Kidney epithelial cell (primary cell): ENCODE data around the gene KCNJ18. TPM values are rescaled to one million over a fixed set of nuclear protein-coding genes. Genes with fewer than 3 reads are reported as not detected.
A peak's percentile ranks its signal among the peaks of the same experiment; 100 is the strongest.
"Not testable (repeated sequence)": the region's sequence is repeated elsewhere in the genome, so short reads cannot be mapped to it uniquely, and the experiment has no call there.

Experiments used
- DNase-seq: peaks from one replicate; pipeline ENCODE4 v3.0.0-alpha.2; 2010; ENCODE audit warnings: low read depth
- H3K27me3 ChIP-seq: 2 replicates; pipeline ENCODE4 v1.6.0; 2011; ENCODE audit warnings: low read length; ENCODE audit not compliant: control insufficient read depth, insufficient read depth
- H3K36me3 ChIP-seq: 2 replicates; pipeline ENCODE4 v1.5.1; 2011; ENCODE audit warnings: low read length; ENCODE audit not compliant: control insufficient read depth, insufficient read depth
- H3K4me3 ChIP-seq: 2 replicates; pipeline ENCODE4 v1.5.1; 2011; ENCODE audit warnings: low read depth, mild to moderate bottlenecking, control low read depth, low read length
- total RNA-seq: library from RNA; depleted of rRNA; stranded (reverse); fragments of >200 nt; gene quantifications from 2 replicates; pipeline ENCODE4 v1.2.3, GENCODE V29; 2015
- TF ChIP-seq, protein P1 (sequence below): IDR thresholded peaks from 2 replicates; pipeline ENCODE4 v1.5.1; 2011; ENCODE audit warnings: mild to moderate bottlenecking, moderate library complexity, low read length, control low read depth, inconsistent platforms; ENCODE audit not compliant: insufficient read depth, poor library complexity, severe bottlenecking

KCNJ18 gene
- total RNA-seq, 1 donor from 2014 or later, result not detected

DNA sequence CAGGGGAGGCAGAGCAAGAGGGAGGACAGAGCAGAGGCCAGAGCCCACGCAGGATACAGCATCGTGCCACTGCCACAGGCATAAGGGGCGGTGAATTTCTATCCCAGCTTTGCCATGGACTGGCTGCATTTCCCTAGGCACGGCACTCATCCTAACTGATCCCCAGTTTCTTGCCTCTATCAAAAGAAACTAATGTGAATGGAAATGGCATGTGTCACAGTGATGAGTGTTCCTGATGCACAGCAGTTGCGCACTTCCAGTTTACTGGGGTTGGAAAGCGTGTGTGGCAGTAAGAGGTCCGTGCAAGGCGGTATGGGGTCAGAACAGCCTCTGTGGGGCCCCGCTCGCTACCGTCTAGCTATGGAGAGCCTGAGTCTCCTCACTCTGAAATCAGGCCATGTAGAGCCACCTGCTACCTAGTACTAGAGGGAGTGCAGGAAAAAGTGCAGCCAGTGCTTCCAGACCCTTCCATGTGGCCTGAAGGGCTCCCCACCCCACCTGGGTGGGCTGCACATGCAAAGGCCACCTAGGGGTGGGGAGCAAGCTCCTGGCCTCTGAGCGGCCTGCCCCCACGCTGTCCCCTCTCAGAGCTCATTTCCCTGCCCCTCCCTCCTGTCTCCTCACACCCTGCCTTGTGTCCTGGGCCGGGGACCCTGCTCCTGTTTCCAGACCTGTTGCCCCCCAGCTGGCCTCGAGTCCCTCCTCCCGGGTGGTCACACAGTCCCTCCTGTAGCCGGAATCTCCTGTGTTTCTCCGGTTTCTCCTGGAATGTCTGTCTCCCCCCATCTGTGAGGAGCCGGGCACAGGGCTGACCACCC is 5.0 kb upstream of the KCNJ18 start:
- TF ChIP-seq, protein P1, sequence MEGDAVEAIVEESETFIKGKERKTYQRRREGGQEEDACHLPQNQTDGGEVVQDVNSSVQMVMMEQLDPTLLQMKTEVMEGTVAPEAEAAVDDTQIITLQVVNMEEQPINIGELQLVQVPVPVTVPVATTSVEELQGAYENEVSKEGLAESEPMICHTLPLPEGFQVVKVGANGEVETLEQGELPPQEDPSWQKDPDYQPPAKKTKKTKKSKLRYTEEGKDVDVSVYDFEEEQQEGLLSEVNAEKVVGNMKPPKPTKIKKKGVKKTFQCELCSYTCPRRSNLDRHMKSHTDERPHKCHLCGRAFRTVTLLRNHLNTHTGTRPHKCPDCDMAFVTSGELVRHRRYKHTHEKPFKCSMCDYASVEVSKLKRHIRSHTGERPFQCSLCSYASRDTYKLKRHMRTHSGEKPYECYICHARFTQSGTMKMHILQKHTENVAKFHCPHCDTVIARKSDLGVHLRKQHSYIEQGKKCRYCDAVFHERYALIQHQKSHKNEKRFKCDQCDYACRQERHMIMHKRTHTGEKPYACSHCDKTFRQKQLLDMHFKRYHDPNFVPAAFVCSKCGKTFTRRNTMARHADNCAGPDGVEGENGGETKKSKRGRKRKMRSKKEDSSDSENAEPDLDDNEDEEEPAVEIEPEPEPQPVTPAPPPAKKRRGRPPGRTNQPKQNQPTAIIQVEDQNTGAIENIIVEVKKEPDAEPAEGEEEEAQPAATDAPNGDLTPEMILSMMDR, result no peak
- no peak for DNase-seq
- Histone ChIP-seq H3K36me3 (no peaks in the 10 kb centered on the region), H3K4me3 (no peak overlapping the region), H3K27me3 (no peaks in the 10 kb centered on the region)

DNA sequence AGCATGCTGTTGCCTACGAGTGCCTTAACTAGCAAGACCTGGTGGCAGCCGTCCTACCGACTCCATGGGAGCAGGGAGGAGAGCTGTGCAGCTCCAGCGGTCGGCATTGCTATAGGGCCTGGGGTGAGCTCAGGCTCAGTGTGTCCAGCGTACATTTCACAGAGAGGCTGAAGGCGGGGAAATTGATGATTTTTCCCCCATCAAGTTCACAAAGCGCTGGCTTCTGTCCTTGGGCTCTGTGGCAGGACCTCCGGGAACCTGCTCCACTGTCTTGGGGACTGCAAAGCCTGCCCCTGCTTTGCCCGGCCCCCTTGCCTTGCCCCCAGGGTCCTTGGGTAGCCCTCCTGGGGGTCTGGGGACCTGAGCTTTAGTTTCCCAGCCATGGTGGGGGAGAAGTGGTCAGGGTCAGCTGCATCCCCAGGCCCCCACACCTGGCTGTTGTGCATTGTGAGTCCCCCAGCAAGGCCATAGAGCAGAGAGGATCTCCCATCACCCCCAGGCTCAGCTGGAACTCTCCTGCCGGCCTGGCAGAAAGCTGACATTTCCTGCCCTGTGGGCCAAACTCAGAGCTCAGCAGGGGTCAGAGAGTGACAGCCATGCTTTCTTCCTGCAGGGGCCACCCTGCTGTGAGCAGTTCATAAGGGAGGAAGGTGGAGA is 3.9 kb upstream of the KCNJ18 start:
- Histone ChIP-seq H3K36me3 (no peaks in the 10 kb centered on the region), H3K27me3 (no peaks in the 10 kb centered on the region), H3K4me3 (no peak overlapping the region)
- TF ChIP-seq, protein P1, result no peak
- no peak for DNase-seq

GRCh38 chr17:21689604-21690003 is 2.7 kb upstream of the KCNJ18 start:
- H3K36me3 ChIP-seq, result no peaks in the 10 kb centered on the region
- H3K27me3 ChIP-seq, result no peaks in the 10 kb centered on the region
- DNase-seq, result peak; percentile 50
- H3K4me3 ChIP-seq, result no peak overlapping the region
- TF ChIP-seq, protein P1, result no peak

DNA sequence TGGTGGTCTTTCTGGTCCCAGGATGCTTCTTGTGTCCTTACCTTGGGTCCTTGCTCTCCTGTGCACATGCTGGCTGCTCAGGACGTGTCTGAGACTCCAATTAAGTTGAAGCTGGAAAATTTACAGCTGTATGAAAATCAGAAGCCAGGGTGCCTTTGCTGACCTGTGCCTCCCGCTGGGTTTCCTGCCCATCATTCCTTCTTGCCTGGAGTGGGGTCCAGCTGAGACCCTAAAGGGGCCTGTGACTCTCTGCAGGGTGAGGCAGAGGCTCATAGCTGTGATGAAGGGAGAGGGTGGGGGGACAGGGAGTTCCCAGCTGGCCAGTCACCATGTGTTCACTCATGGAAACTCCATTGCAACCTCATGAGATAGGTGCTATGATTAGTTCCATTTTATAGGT is 1.5 kb upstream of the KCNJ18 start:
- not testable (repeated sequence) for DNase-seq, H3K36me3 ChIP-seq, H3K27me3 ChIP-seq, H3K4me3 ChIP-seq

GRCh38 chr17:21691481-21691880 is 842 bp upstream of the KCNJ18 start:
- not testable (repeated sequence) for H3K4me3 ChIP-seq, DNase-seq, H3K36me3 ChIP-seq, H3K27me3 ChIP-seq

DNA sequence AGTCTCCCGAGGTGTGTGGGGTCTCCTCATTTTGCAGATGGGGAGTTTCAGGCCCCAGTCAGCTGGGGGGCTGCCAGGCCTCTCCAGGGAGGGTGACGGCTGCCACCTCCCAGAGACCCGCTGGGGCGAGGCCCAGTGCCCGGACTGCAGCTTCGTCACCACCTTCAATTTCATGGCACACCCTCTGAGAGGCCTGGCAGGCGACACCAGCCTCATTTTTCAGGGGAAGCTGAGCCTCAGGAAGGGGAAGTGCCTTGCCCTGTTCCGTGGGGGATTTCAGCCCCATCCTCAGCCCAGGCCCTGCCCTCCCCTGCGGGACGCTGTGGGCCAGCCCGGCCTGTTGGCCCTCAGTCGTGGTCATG is 362 bp downstream of the KCNJ18 start:
- not testable (repeated sequence) for H3K27me3 ChIP-seq, DNase-seq, H3K4me3 ChIP-seq, H3K36me3 ChIP-seq

- not testable (repeated sequence) for H3K4me3 ChIP-seq, H3K36me3 ChIP-seq, DNase-seq, H3K27me3 ChIP-seq
Measured at GRCh38 chr17:21693391-21693796, 1.1 kb downstream of the KCNJ18 start.

- not testable (repeated sequence) for H3K27me3 ChIP-seq, DNase-seq
Measured at GRCh38 chr17:21693937-21694336, 1.6 kb downstream of the KCNJ18 start.

DNA sequence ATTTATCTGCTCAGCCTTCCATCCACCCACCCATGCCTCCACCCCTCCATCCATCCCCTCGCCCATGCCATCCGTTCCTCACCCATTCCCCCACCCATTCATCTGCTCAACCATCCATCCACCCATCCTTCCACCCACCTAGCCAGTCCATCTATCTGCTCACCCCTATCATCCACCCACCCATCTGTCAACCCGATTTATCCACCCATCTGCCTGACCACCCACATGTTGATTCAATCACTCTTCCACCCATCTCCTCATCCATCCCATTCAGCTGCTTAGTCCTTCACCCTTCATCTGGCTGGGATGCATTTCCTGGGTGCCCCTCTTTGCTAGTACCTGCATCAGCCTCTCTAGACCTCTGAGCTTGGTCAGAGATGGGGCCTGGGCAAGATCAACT is 3.9 kb downstream of the KCNJ18 start:
- H3K36me3 ChIP-seq, H3K27me3 ChIP-seq, DNase-seq, H3K4me3 ChIP-seq: not testable (repeated sequence)

More at GRCh38 chr17:21693937-21694336, 1.6 kb downstream of the KCNJ18 start:
- H3K4me3 ChIP-seq, H3K36me3 ChIP-seq: not testable (repeated sequence)

- not testable (repeated sequence) for H3K4me3 ChIP-seq, DNase-seq, H3K27me3 ChIP-seq, H3K36me3 ChIP-seq
Measured at GRCh38 chr17:21696842-21697507, 4.7 kb downstream of the KCNJ18 start.

- DNase-seq, H3K4me3 ChIP-seq, H3K36me3 ChIP-seq: not testable (repeated sequence)
Measured at GRCh38 chr17:21697508-21697860, 5.2 kb downstream of the KCNJ18 start.

More at GRCh38 chr17:21697508-21697860, 5.2 kb downstream of the KCNJ18 start:
- H3K27me3 ChIP-seq, result not testable (repeated sequence)
